HepG2 (cell line): ENCODE measurements around the gene FIS1.

Experiments
- ASH2L ChIP-seq: fragments of 300-600, 200-600 bp; sonication (generic); IDR thresholded peaks from 2 replicates; pipeline ENCODE4 v1.7.0; 2017; ENCODE audit warnings: low read depth, mild to moderate bottlenecking, moderate library complexity, mixed read lengths, low read length; ENCODE audit not compliant: insufficient read length
- CCDC6 ChIP-seq: sonication (generic); formaldehyde crosslinking; IDR thresholded peaks from 2 replicates; pipeline ENCODE4 v1.8.1; 2022; ENCODE audit warnings: mild to moderate bottlenecking, missing genetic modification reagents, moderate library complexity
- CTCF ChIP-seq: sonication (generic); formaldehyde crosslinking; IDR thresholded peaks from 2 replicates; pipeline ENCODE4 v1.5.0; 2020; ENCODE audit warnings: mild to moderate bottlenecking, missing genetic modification reagents, moderate library complexity
- HNF4A ChIP-seq: sonication (generic); formaldehyde crosslinking; IDR thresholded peaks from 2 replicates; pipeline ENCODE4 v1.4.0; 2020; ENCODE audit warnings: missing genetic modification reagents
- MZF1 ChIP-seq: sonication (generic); formaldehyde crosslinking; IDR thresholded peaks from 2 replicates; pipeline ENCODE4 v1.8.1; 2023; ENCODE audit warnings: mild to moderate bottlenecking, missing genetic modification reagents, borderline replicate concordance
- POLR2A ChIP-seq, 2 experiments: IDR thresholded peaks; 2 replicates each; pipeline ENCODE4 v1.6.1; 2011; ENCODE audit warnings: low read depth in 2 of 2, low read length in 2 of 2, mild to moderate bottlenecking in 1 of 2, moderate library complexity in 1 of 2; ENCODE audit not compliant: insufficient read depth in 1 of 2
- RAD21 ChIP-seq: fragments of 450-650 bp; formaldehyde crosslinking; IDR thresholded peaks from 2 replicates; pipeline ENCODE4 v1.5.0; 2020; ENCODE audit warnings: mild to moderate bottlenecking
- ZMAT3 ChIP-seq: sonication (generic); formaldehyde crosslinking; conservative IDR thresholded peaks from 2 replicates; pipeline ENCODE4 v1.7.0; 2021; ENCODE audit warnings: missing genetic modification reagents

GRCh38 chr7:101238226-101239182 lies 6.4 kb downstream of the FIS1 start:
- TF ChIP-seq ZMAT3 (no peak), POLR2A (IDR thresholded peaks at IDR 0.05; ENCODE audit: insufficient read depth in 1 of 2, low read depth in 2 of 2, low read length in 2 of 2) (no peak), CTCF (CRISPR knock-in tag) (no peak), ASH2L (no peak), RAD21 (CRISPR knock-in tag) (no peak), HNF4A (CRISPR knock-in tag) (no peak), MZF1 (CRISPR knock-in tag) (no peak), CCDC6 (CRISPR knock-in tag) (no peak)
